Naive thymus-derived CD4-positive, alpha-beta T cell (primary cell): ENCODE results near the gene KIF26B. TPM values are rescaled to one million over a fixed set of nuclear protein-coding genes. Genes with fewer than 3 reads are reported as not detected.

ENCODE experiments used
- ATAC-seq: fragments of 150-1000 bp; cut with Tn5 transposase; 2 replicates; pipeline ENCODE4 v1.10.0; 2021; ENCODE audit warnings: mild to moderate bottlenecking, moderate library complexity
- CTCF ChIA-PET: fragments of 350-600 bp; sonication (Branson Sonifier 250); formaldehyde crosslinking; loops from one replicate; lab custom pipeline; 2021; ENCODE audit warnings: antibody characterized with exemption; lab: Charles Lee
- POLR2A ChIA-PET: fragments of 350-600 bp; sonication (Branson Sonifier 250); formaldehyde crosslinking; loops from one replicate; lab custom pipeline; 2021; ENCODE audit warnings: antibody characterized with exemption, inconsistent platforms; lab: Charles Lee
- DNase-seq, 9 donors: peaks; one replicate each; pipeline versions ENCODE4 v3.0.0 to v3.0.0-alpha.2; 2020 to 2022; ENCODE audit warnings: mixed read lengths in 1 of 9
- H3K27ac ChIP-seq: one replicate; pipeline ENCODE4 v1.7.0; 2013; ENCODE audit warnings: mild to moderate bottlenecking, low read depth, low read length, moderate library complexity
- H3K27me3 ChIP-seq, 2 donors: one replicate each; pipeline ENCODE4 v1.7.0; 2013; ENCODE audit warnings: low read length in 2 of 2, mild to moderate bottlenecking in 2 of 2, moderate library complexity in 2 of 2; ENCODE audit not compliant: control insufficient read depth in 2 of 2, insufficient read depth in 2 of 2
- H3K36me3 ChIP-seq, 3 experiments: 1 replicate in 2 of 3; 2 replicates in 1 of 3; pipeline ENCODE4 v1.7.0; 2013; ENCODE audit warnings: low read length in 3 of 3, mild to moderate bottlenecking in 3 of 3, moderate library complexity in 1 of 3; ENCODE audit not compliant: insufficient read depth in 3 of 3, control insufficient read depth in 2 of 3
- H3K4me1 ChIP-seq, 2 donors: one replicate each; pipeline ENCODE4 v1.7.0; 2013; ENCODE audit warnings: low read length in 2 of 2, mild to moderate bottlenecking in 2 of 2, moderate library complexity in 1 of 2; ENCODE audit not compliant: control insufficient read depth in 2 of 2, insufficient read depth in 2 of 2
- H3K4me3 ChIP-seq: 2 replicates; pipeline ENCODE4 v1.7.0; 2013; ENCODE audit warnings: mild to moderate bottlenecking, low read length
- H3K9me3 ChIP-seq, 3 experiments: 1 replicate in 2 of 3; 2 replicates in 1 of 3; pipeline ENCODE4 v1.7.0; 2013; ENCODE audit warnings: low read length in 3 of 3; ENCODE audit not compliant: control insufficient read depth in 2 of 3
- H3K27ac Mint-ChIP-seq, 9 donors: one replicate each; pipeline ENCODE4 v1.8.0; 2020 to 2022; ENCODE audit warnings: mixed read lengths in 9 of 9, mild to moderate bottlenecking in 8 of 9, moderate library complexity in 5 of 9, inconsistent platforms in 2 of 9
- H3K27me3 Mint-ChIP-seq, 5 donors: one replicate each; pipeline ENCODE4 v1.8.0; 2021 to 2022; ENCODE audit warnings: mixed read lengths in 5 of 5, mild to moderate bottlenecking in 1 of 5
- H3K36me3 Mint-ChIP-seq, 5 donors: one replicate each; pipeline ENCODE4 v1.8.0; 2020 to 2022; ENCODE audit warnings: mixed read lengths in 5 of 5, mild to moderate bottlenecking in 3 of 5, inconsistent platforms in 1 of 5
- H3K4me1 Mint-ChIP-seq, 7 donors: one replicate each; pipeline ENCODE4 v1.8.0; 2020 to 2022; ENCODE audit warnings: mixed read lengths in 7 of 7, mild to moderate bottlenecking in 3 of 7, inconsistent platforms in 1 of 7
- H3K4me3 Mint-ChIP-seq, 10 donors: one replicate each; pipeline ENCODE4 v1.8.0; 2020 to 2022; ENCODE audit warnings: mild to moderate bottlenecking in 10 of 10, mixed read lengths in 10 of 10, moderate library complexity in 6 of 10, inconsistent platforms in 2 of 10
- H3K9me3 Mint-ChIP-seq, 11 donors: one replicate each; pipeline ENCODE4 v1.8.0; 2020 to 2022; ENCODE audit warnings: mixed read lengths in 11 of 11, mild to moderate bottlenecking in 4 of 11, inconsistent platforms in 1 of 11, moderate library complexity in 1 of 11
- intact Hi-C, 2 donors: fragments of 100-400 bp; cut with micrococcal nuclease; formaldehyde crosslinking; loops; one replicate each; pipeline ENCODE4 v1.15.1; 2023
- polyA plus RNA-seq, 2 donors: library from polyadenylated mRNA; unstranded; fragments of 300-500 nt; fragmentation: Illumina TruSeq; gene quantifications; one replicate each; pipeline ENCODE4 v1.2.3, GENCODE V29; 2021
- total RNA-seq, 6 experiments: library from RNA in 5 of 6; stranded (reverse) in 5 of 6; gene quantifications; 1 replicate in 5 of 6; 2 replicates in 1 of 6; pipeline ENCODE4 v1.2.3 and lab custom pipeline; 2021 to 2026

The KIF26B gene
- total and polyA plus RNA-seq, 7 experiments from 2014 or later, result 0.06 to 0.24 (median 0.21) TPM; not detected in 4

- ChIA-PET POLR2A (no interaction called here), CTCF (no interaction called here)
- Mint-ChIP-seq H3K27ac (no peak overlapping the region), H3K9me3 (peaks cover 0 to 8% (median 4%) of the 10 kb centered on the region in 11 donors), H3K4me3 (no peak overlapping the region), H3K36me3 (no peaks in the 10 kb centered on the region), H3K4me1 (peaks cover 0 to 11% (median 8%) of the 10 kb centered on the region in 7 donors), H3K27me3 (peaks cover 0 to 49% (median 39%) of the 10 kb centered on the region in 5 donors)
- Histone ChIP-seq H3K27ac (no peak overlapping the region), H3K4me3 (no peak overlapping the region), H3K36me3 (no peaks in the 10 kb centered on the region), H3K4me1 (no peaks in the 10 kb centered on the region), H3K9me3 (no peaks in the 10 kb centered on the region), H3K27me3 (no peaks in the 10 kb centered on the region)
- DNase-seq (no peak), ATAC-seq (no peak)
- intact Hi-C loops, result no loop called here
Observed at GRCh38 chr1:245440922-245441321, 286.1 kb downstream of the KIF26B start.

DNA sequence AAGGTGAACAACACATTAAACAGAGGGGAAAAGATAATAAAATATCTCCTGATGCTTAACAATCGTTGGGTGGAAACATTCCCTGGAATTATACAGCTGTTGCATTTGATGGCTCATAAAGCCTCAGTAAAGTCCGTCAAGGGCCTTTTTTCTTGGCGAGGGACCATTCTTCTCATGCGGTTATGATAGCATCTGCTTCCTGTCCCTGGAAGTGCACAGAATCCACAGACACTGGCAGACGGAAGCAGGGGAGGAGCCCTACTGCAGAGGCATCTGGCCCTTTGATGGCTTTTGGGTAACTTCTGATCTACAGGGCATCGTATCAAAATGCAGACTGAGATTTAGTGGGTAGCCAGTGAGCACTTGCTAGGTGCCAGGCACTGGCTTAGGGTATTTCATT, 286.9 kb downstream of the KIF26B start:
- peaks cover 0 to 11% (median 8%) of the 10 kb centered on the region in 7 donors for H3K4me1 Mint-ChIP-seq
- Histone ChIP-seq H3K9me3 (no peaks in the 10 kb centered on the region), H3K4me3 (no peak overlapping the region), H3K36me3 (no peaks in the 10 kb centered on the region), H3K27me3 (no peaks in the 10 kb centered on the region), H3K4me1 (no peaks in the 10 kb centered on the region), H3K27ac (no peak overlapping the region)
- peaks cover 0 to 48% (median 39%) of the 10 kb centered on the region in 5 donors for H3K27me3 Mint-ChIP-seq
- no peak overlapping the region for H3K4me3 Mint-ChIP-seq
- peak in 1 of 9 donors; percentile 4 for DNase-seq
- no peaks in the 10 kb centered on the region for H3K36me3 Mint-ChIP-seq
- H3K27ac Mint-ChIP-seq, result peak overlapping the region in 1 of 9 donors; percentile 7
- POLR2A ChIA-PET, result no interaction called here
- ATAC-seq, result no peak
- intact Hi-C loops, result no loop called here
- CTCF ChIA-PET, result no interaction called here
- peaks cover 0 to 10% (median 5%) of the 10 kb centered on the region in 11 donors for H3K9me3 Mint-ChIP-seq

DNA sequence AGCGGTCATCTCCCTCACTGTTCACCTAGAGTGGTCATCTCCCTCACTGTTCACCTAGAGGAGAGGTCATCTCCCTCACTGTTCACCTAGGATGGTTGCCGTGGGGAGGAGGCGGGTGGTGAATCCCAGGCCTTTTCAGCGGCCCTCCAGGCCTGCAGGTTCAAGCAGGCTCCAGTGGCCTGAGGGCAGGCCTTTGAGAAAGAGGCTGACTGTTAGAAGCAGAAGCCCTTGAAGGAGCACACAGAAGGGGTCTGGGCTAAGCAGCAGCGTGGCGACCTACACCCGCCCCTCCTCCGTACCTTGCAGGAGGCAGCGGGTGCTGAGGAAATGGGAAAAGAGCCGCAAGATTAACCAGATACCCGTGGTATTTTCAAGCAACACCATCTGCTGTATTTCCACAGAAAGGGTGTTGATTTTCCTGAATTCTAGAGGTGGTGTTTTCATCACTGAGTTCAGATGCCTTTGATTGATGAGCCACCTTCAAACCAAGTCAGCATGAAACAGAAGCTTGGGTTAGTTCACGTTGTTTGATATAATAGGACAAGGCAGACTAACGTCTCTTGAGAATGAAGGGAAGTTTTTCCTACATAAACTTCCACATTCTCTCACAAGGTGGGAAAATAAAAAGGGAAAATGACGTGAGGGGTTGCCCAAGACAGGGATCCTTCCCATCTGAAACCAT, 289.5 kb downstream of the KIF26B start:
- Mint-ChIP-seq H3K4me3 (no peak overlapping the region), H3K27me3 (peaks cover 0 to 28% (median 23%) of the 10 kb centered on the region in 5 donors), H3K4me1 (peaks cover 0 to 11% (median 8%) of the 10 kb centered on the region in 7 donors), H3K9me3 (peaks cover 0 to 13% (median 4%) of the 10 kb centered on the region in 11 donors), H3K27ac (peak overlapping the region in 1 of 9 donors; percentile 30), H3K36me3 (no peaks in the 10 kb centered on the region)
- H3K27me3 ChIP-seq, result no peaks in the 10 kb centered on the region
- H3K4me3 ChIP-seq, result no peak overlapping the region
- no peak overlapping the region for H3K27ac ChIP-seq
- POLR2A ChIA-PET, result no interaction called here
- ATAC-seq, result no peak
- CTCF ChIA-PET, result no interaction called here
- intact Hi-C loops, result no loop called here
- H3K4me1 ChIP-seq, result no peaks in the 10 kb centered on the region
- no peak for DNase-seq
- H3K36me3 ChIP-seq, result no peaks in the 10 kb centered on the region
- H3K9me3 ChIP-seq, result no peaks in the 10 kb centered on the region

DNA sequence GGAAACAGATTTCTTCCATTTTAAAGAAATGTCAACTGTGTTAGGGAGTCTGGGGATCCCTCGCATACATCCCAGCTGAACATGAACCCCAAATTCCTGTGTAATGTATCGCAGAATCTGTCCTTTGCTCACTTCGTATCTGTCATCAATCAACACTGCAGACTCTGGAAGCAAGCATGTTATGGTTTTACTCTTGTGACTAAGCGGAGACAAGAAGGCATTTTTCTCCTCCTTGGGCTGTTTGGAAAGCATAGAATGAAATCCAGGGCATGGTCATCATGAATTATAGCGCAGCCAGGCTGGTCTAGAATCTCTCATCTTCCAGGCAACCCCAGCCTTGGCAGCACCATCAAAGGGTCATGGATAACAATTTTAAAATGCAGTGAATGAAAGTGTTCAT, 290.2 kb downstream of the KIF26B start:
- H3K9me3 ChIP-seq, result no peaks in the 10 kb centered on the region
- ATAC-seq (no peak), DNase-seq (no peak)
- no peak overlapping the region for H3K27ac ChIP-seq
- Mint-ChIP-seq H3K4me1 (peaks cover 0 to 11% (median 8%) of the 10 kb centered on the region in 7 donors), H3K9me3 (peaks cover 0 to 13% (median 4%) of the 10 kb centered on the region in 11 donors), H3K27me3 (peaks cover 0 to 23% (median 18%) of the 10 kb centered on the region in 5 donors), H3K4me3 (no peak overlapping the region), H3K27ac (no peak overlapping the region), H3K36me3 (no peaks in the 10 kb centered on the region)
- H3K27me3 ChIP-seq, result no peaks in the 10 kb centered on the region
- H3K36me3 ChIP-seq, result no peaks in the 10 kb centered on the region
- intact Hi-C loops, result no loop called here
- no peaks in the 10 kb centered on the region for H3K4me1 ChIP-seq
- no peak overlapping the region for H3K4me3 ChIP-seq
- POLR2A ChIA-PET, result no interaction called here
- CTCF ChIA-PET, result no interaction called here

GRCh38 chr1:245448531-245448930, 293.7 kb downstream of the KIF26B start:
- intact Hi-C loops, result no loop called here
- Histone ChIP-seq H3K9me3 (no peaks in the 10 kb centered on the region), H3K4me3 (no peak overlapping the region), H3K36me3 (no peaks in the 10 kb centered on the region), H3K4me1 (no peaks in the 10 kb centered on the region), H3K27ac (no peak overlapping the region), H3K27me3 (no peaks in the 10 kb centered on the region)
- Mint-ChIP-seq H3K36me3 (no peaks in the 10 kb centered on the region), H3K27me3 (peaks cover 0 to 12% (median 0%) of the 10 kb centered on the region in 5 donors), H3K9me3 (peaks cover 0 to 13% (median 4%) of the 10 kb centered on the region in 11 donors), H3K27ac (no peak overlapping the region), H3K4me3 (no peak overlapping the region), H3K4me1 (no peaks in the 10 kb centered on the region)
- CTCF ChIA-PET, result no interaction called here
- no peak for DNase-seq
- POLR2A ChIA-PET, result no interaction called here
- ATAC-seq, result no peak

- H3K9me3 Mint-ChIP-seq, result peaks cover 0 to 13% (median 4%) of the 10 kb centered on the region in 11 donors
- ATAC-seq (no peak), DNase-seq (no peak)
- ChIA-PET POLR2A (no interaction called here), CTCF (no interaction called here)
- Histone ChIP-seq H3K36me3 (no peaks in the 10 kb centered on the region), H3K4me3 (no peak overlapping the region), H3K27ac (no peak overlapping the region), H3K9me3 (no peaks in the 10 kb centered on the region), H3K4me1 (no peaks in the 10 kb centered on the region), H3K27me3 (no peaks in the 10 kb centered on the region)
- intact Hi-C loops, result no loop called here
- no peaks in the 10 kb centered on the region for H3K36me3 Mint-ChIP-seq
- no peak overlapping the region for H3K4me3 Mint-ChIP-seq
- H3K27ac Mint-ChIP-seq, result no peak overlapping the region
- no peaks in the 10 kb centered on the region for H3K4me1 Mint-ChIP-seq
- peaks cover 0 to 12% (median 0%) of the 10 kb centered on the region in 5 donors for H3K27me3 Mint-ChIP-seq
Observed at GRCh38 chr1:245448975-245449431, 294.2 kb downstream of the KIF26B start.

GRCh38 chr1:245453541-245453940, 298.8 kb downstream of the KIF26B start:
- no peaks in the 10 kb centered on the region for H3K27me3 ChIP-seq
- ChIA-PET POLR2A (no interaction called here), CTCF (no interaction called here)
- no peak overlapping the region for H3K4me3 Mint-ChIP-seq
- H3K36me3 Mint-ChIP-seq, result no peaks in the 10 kb centered on the region
- DNase-seq (no peak), ATAC-seq (no peak)
- no peaks in the 10 kb centered on the region for H3K4me1 Mint-ChIP-seq
- intact Hi-C loops, result no loop called here
- H3K36me3 ChIP-seq, result no peaks in the 10 kb centered on the region
- peaks cover 0 to 12% (median 3%) of the 10 kb centered on the region in 5 donors for H3K27me3 Mint-ChIP-seq
- H3K27ac ChIP-seq, result no peak overlapping the region
- H3K4me3 ChIP-seq, result no peak overlapping the region
- H3K27ac Mint-ChIP-seq, result no peak overlapping the region
- H3K9me3 Mint-ChIP-seq, result peaks cover 0 to 2% (median 0%) of the 10 kb centered on the region in 11 donors
- H3K9me3 ChIP-seq, result no peaks in the 10 kb centered on the region
- no peaks in the 10 kb centered on the region for H3K4me1 ChIP-seq
